ENCODE data around the gene TNFSF15.
"Not testable (repeated sequence)": the region's sequence is repeated elsewhere in the genome, so short reads cannot be mapped to it uniquely, and the experiment has no call there.

Gene TNFSF15

DNA sequence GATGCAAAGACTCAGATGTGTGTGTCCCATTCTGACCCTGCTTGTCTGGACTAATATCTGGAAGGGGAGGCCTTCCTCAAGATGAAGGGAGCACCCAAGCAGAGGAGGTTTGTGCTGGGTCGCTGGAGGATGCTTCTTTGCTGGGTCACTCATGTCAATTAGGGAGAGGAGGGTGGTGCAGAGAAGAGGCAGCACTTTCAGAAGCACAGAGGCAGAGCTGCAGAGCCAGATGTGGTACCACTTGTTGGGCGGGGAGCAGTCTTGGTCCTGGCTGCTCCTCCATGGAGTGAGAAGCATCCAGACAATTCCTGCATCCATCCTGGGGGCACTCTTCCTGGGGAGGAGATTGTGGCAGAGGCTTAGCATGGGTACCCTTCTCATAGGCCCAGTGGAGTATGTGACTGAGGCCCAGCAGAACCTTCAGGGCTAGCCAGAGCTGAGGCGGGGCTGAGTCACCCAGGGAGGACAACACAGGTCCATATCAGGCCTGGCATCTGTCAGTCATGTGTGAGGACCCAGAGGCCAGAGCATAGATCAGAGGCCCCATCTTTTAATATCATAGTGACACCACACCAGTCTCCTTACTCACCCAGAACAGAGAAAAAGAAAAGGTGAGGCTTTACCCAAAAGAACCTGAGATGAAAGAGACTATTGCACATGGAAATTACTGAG is 59.8 kb downstream of the TNFSF15 start:
- no peak for DNase-seq

DNA sequence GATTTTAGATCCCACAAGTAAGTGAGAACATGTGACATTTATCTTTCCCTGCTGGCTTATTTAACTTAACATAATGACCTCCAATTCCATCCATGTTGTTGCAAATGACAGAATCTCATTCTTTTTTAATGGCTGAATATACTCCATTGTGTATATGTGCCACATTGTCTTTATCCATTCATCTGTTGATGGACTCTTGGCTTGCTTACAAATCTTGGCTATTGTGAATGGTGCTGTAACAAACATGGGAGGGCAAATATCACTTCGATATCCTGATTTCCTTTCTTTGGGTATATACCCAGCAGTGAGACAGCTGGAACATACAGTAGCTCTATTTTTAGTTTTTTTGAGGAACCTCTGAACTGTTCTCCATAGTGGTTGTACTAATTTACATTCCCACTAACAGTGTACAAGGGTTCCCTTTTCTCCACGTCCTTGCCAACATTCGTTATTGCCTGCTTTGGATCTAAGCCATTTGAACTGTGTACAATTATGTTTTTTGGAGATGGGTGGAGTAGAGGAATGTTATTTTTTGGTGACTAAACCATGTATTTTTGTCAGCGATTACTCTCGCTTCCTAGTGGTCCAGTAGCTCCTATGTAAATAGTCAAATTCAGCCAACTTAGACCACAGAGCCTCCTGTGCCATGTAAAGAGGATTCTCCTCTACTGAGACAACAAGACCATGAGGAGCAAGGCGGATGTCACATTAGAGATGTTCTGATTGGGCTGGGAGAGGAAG is 60.6 kb downstream of the TNFSF15 start:
- DNase-seq: no peak

DNA sequence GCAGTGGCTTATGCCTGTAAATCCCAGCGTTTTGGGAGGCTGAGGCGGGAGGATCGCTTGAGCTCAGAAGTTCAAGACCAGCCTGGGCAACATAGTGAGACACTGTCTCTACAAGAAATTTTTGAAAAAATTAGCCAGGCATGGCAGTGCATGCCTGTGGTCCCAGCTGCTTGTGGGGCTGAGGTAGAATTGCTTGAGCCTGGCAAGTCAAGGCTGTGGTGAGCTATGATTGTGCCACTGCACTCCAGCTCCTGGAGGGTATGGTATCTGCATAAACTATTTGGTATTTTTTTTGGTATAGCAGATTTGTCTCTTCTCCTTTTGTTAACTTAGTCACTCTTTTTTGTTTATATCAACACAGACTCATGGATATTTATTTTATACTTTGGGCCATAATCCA is 62.4 kb downstream of the TNFSF15 start:
- DNase-seq: no peak

DNA sequence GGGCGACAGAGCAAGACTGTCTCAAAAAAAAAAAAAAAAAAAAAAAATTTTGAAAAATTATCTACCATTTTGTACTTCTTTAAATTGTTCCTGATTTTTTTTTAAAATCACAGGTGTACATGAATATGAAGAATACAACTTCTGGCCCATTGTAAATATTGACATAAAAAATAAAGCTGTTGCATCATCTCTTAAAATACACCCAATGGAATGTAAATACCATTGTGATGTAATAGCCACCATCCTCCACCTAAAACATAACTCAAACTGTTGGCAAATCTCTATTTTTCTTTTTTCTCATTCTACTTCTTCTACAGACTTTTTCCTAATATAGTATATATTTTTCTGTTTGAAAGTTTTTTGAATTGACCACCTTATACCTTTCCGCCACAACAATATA is 62.9 kb downstream of the TNFSF15 start:
- DNase-seq: no peak

DNA sequence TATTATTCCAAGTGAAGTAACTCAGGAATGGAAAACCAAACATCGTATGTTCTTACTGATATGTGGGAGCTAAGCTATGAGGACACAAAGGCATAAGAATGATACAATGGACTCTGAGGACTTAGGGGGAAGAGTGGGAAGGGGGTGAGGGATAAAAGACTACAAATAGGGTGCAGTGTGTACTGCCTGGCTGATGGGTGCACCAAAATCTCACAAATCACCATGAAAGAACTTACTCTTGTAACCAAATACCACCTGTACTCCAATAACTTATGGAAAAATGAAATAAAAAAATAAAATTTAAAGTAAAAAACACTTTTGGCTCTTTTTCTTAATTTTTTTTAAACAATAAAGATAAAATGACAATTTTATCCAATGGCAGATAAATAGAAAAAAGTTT is 64.3 kb downstream of the TNFSF15 start:
- not testable (repeated sequence) for DNase-seq

DNA sequence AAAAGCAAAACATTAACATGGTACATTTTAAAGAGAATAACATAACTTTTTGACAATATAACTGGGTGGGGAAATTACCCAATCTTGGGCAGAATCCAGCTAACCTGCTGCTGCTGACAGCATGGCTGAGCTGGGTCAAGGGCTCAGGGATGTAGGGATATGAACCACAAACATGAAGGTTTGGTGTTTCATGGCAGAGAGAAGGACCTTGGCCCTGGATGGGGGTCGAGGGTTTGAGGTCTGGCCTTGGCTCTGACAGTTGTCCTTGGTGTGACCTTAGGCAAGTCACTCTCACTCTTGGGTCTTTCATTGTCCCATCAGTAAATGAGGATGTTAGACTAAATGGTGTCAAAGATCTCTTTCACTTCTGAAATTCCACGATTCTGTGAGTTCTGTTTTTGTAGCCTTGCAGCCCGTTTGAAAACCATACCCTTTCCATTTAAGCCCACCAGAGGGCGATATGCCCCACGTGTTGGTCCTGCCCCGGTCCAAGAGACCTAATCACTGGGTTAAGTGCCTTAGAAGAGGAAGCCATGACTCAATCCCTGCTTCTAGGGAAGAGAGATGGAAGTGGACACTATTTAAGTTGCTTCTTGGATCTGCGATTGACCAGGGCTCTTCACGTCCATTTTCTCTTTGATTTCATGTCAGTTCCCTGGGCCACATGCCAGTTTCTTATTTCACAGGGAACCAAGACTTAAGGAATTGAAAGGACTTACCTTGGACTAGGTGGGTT is 67.1 kb downstream of the TNFSF15 start:
- DNase-seq: peak; percentile 71

DNA sequence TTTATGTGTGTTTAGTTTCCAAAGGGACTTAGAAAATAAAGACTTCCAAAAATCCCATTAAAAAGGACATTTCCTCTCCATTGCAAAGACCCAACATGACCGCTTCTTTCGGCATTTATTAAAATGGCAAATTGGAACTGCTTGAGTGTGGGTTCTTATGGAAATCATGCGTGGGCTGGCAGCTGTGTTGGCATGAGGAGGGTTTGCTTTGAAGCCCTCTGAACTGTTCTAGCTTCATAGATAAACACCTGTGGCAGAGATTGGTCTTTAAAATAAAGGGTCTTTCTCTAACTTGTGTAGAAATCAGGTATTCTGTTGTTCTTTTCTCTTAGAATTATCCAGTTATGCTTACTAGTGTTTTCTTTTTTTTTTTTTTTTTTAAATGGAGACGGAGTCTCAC is 68.0 kb downstream of the TNFSF15 start:
- no peak for DNase-seq

DNA sequence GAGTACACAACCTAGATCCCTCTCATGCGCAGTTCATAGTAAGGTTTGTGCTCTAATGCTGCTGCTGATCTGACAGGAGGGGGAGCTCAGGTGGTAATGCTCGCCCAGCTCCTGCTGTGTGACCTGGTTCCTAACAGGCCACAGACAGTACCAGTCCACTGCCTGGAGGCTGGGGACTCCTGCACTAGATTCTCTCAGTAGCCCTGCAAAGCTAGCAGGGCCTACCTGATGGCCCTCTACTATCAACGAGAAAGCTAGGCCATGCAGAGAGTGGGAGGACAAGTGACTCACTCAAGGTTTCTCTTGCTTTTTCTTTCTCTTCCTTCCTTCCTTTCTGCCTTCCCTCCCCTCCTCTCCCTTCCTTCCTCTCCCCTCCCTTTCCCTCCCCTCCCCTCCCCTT is 68.7 kb downstream of the TNFSF15 start:
- no peak for DNase-seq

DNA sequence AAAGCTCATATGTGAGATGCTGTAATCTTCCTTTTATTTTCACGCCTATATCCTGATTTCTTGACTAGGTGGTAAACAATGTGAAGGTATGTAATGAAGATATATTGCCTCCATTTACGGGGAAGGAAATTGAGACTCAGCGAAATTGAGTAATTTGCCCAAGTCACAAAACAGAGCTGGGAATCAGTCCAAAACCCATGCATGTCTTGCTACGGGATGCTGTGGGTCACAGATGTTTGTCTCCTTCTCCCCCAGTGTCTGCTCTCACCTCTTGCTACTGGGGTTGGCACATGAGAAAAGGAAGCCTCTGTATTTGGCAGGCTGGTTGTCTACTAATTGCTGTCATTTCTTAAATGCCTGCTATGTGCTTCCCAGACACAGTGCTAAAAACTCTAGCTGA is 70.1 kb downstream of the TNFSF15 start:
- no peak for DNase-seq

DNA sequence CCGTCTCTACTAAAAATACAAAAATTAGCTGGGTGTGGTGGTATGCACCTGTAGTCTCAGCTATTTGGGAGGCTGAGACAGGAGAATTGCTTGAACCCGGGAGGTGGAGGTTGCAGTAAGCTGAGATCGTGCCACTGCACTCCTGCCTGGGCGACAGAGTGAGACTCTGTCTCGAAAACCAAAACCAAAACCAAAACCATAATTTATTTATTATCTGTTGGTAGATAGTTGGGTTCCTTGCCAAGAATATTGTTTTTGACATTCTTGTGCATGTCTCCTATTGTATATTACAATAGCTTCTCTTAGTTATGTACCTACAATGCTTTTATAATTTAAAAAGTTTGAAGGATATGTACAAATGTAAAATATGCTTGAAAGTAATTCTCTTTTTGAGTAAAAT is 70.7 kb downstream of the TNFSF15 start:
- DNase-seq: not testable (repeated sequence)
